ENCODE data around the gene SHISA6.
A peak's percentile ranks its signal among the peaks of the same experiment; 100 is the strongest.

SHISA6 gene

GRCh38 chr17:11363565-11364117, 122.6 kb downstream of the SHISA6 start:
- DNase-seq: no peak

DNA sequence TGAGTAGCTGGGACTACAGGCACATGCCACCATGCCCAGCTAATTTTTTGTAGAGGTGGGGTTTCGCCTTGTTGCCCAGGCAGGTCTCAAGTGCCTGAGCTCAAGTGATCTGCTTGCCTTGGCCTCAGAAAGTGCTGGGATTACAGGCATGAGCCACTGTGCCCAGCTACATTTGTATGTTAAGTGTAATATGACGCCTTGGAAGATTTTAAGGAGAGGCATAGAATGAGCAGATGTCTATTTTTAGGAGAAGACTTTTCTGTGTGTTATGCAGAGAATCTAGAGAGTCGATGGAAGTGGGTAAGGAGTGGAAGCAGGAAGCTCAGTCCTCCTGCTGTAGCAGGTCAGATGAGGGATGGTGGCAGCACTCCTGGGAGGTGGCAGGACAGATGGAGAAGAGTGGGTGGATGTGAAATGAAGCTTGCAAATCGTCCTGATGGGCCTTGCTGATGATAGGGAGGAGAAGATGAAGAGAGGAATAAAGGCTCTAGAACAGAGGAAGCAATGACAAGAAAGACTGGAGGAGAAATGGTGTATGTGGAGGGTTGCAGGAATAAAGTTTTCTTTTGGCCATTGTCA, 125.3 kb downstream of the SHISA6 start:
- no peak for DNase-seq

DNA sequence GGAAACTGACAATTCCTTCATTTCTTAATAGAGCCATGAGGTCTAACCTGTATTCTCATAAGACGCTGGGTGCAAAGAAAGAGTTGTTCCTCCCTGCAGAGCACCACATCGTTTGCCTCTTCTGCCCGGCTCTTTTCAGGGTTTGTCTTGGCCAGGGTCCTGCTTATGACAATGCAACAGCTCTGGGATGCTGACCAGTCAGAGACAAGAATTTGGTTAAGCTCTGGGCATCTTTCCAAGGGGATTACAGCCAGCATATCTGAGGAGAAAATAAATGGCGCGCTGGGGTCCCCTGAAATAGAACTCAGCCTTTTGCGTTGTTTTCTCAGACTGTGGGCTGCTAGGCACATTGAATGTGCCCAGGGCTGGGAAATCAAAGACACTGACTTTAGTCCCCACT, 128.6 kb downstream of the SHISA6 start:
- no peak for DNase-seq

DNA sequence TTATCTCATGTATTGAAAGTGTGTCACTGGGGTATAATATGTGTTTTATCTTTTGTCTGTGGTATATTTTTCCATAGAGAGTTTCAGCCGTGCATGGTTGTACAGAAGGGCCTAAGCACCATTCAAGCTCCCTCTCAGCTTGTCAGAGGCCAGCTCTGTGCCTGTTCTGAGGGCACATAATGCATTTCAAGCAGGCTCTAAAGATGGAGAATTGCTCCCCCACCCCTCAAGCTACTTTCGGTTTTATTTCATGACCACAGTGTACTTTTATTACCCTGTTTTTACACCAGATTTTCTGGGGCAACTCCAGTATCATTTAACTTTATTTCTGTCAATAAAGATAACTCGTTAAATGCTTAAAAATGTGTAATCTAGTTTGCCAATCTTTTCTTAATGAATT, 131.7 kb downstream of the SHISA6 start:
- no peak for DNase-seq

DNA sequence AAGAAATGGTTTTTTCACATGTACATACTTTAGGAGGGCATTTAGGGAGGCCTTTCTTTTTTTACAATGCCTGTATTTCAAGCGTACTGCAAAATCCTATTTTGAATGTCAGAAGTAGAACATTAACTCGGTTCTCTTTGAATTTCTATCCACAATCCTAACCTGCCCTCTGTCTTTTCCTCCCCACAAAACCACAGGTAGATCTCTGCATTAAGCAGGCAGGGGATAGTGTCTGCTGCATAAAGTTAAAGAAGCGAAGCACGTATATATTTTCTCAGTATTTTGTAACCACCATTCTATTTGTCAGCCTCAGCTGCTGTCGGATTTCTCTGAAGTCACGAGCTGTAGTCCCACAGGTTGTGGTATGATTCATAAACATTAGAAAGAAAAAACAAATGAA, 137.5 kb downstream of the SHISA6 start:
- DNase-seq: no peak

DNA sequence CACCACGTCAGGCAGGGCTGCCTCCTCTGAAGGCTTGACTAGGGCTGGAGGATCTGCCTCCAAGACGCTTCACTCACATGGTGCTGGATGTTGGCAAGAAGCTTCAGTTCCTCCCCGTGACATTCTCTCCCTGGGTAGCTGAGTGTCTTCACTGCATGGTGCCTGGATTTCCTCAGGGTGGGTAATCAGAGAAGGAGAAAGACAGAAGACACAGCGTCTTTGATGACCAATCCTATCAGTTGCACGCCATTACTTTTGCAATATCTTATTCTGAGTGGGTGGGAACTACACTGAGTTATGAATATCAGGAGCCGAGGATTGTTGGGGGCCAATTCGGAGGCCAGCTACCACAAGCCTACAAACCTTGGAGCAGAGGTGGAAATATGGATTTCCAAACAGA, 139.7 kb downstream of the SHISA6 start:
- DNase-seq: no peak

DNA sequence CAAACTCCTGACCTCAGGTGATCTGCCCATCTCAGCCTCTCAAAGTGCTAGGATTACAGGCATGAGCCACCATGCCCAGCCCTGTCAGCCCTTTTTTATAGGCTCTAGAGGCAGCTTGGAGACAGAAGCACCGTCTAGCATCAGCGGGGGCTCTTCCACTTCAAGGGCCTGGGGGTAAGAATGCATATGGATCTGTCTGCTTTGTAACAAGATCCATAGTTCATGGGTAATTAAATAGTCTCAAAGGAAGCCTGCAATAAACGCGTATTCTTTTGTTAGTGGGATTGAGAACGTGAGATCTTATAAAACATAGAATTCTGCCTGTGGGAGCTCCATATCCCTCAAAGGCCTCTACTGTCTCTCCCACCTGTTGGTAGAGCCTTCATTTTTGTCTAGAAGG, 142.1 kb downstream of the SHISA6 start:
- DNase-seq: no peak

DNA sequence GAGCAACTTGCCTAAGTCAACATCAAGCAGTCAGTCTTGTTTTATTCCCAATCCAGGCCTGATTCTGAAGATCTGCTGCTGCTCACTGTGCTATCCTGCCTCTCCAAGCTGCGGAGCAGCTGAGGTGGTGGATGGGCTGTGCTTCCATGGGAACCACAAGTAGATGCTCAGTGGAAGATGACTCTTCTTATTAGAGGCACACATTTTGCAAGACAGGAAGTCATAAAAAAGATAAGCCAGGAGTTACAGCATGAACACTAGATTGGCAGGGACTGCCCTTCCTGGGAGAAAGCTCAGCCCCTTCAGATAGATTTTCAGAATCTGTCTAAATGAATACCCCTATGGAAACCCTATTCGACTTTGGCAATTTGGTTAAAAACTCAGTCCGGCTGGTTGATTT, 143.1 kb downstream of the SHISA6 start:
- DNase-seq: no peak

GRCh38 chr17:11387610-11388009, 146.6 kb downstream of the SHISA6 start:
- no peak for DNase-seq

DNA sequence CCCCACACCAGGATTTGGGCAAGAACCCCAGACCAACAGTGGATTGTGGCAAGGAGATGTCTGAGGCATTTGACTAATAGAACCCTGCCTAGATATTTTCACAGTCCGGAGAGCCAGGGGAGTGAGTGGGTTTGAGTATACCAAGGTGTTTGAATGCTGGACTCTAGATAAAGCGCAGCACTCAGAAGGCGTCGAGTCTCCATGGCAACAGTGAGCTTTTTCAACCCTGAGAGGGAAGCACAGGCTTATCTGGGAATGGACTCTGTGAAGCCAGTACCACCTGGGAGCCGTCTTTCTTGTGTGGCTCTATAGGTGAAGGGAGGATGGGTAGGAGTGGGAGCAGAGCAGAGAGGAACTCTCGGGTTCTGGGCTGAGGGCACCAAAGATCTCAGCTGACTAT, 147.0 kb downstream of the SHISA6 start:
- DNase-seq: no peak

DNA sequence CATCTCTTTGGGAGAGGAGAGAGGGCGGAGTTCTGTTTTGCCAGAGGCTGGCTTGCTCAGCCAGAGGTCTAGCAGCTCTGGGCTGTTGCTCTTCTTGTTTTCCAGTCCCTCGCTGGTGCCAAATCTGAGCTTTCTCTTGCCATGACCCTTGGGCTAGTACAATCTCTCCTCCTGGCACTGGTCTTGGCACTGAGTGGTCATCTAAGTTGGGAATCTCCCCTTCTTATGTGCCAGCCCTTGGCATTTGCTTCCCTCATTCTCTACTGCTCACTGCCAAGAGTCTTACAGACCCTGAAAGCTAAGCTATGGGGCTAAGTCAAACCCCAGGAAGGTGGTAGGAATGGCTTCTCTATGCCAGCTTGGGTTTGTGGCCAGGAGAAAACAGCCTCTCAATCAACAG, 148.6 kb downstream of the SHISA6 start:
- no peak for DNase-seq

GRCh38 chr17:11391134-11391533, 150.1 kb downstream of the SHISA6 start:
- DNase-seq: no peak

DNA sequence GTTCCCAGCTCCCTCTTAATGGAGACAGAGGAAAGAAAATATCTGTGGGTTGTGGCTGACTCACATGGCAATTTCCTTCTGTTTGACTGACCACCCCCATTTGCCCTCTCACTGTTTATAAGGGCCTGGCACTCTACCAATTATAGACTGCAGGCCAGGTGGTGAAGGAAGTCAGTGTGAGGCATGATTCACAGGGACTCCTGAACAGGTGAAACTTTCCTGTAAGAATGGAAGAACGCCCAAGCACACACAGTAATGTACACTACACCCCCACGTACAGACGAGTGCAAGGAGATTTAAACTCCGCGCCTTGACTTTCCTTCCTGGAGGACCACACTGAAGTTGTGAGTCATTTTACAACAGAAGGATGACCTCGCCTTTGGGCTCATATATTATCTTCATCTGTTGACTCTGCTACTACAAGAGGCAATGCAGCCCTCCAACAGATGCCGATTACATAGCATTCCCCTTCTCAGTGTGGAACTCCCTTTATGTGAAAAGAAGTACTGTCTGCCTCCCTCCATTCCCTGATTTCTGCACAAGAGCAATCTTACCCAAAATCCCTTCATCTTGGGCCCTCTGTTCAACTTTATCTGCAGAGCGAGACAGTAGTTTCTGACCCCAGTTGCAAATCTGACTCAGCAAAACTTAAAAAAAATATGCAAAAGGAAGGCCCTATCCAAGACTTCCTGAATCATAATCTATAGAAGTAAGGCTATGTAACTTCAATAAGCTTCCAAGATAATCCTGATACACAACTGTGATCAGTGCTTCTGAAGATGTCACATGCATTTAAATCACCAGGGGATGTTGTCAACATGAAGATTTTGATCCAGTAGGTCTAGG, 163.6 kb downstream of the SHISA6 start:
- no peak for DNase-seq

- no peak for DNase-seq
Measured at GRCh38 chr17:11406716-11407115, 165.7 kb downstream of the SHISA6 start.

DNA sequence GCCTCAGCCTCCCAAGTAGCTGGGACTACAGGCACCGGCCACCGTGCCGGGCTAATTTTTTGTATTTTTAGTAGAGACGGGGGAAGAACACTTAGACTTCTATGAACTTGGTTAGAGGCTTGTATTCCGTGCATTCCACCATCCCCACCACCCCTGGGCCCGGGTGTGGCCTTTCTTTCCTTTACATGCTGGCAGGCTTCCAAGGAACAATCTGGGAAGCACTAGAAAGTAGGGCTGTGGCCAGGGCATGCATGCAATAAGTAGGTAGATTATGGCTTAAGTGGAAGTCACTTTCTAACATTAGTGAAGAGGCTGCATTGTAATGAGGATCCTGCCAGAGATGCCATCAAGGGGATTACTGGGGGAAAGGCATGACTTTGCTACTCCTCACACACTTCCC, 171.6 kb downstream of the SHISA6 start:
- DNase-seq: no peak

GRCh38 chr17:11418342-11418741, 177.3 kb downstream of the SHISA6 start:
- no peak for DNase-seq

- DNase-seq: no peak
Measured at GRCh38 chr17:11430751-11431150, 189.7 kb downstream of the SHISA6 start.

DNA sequence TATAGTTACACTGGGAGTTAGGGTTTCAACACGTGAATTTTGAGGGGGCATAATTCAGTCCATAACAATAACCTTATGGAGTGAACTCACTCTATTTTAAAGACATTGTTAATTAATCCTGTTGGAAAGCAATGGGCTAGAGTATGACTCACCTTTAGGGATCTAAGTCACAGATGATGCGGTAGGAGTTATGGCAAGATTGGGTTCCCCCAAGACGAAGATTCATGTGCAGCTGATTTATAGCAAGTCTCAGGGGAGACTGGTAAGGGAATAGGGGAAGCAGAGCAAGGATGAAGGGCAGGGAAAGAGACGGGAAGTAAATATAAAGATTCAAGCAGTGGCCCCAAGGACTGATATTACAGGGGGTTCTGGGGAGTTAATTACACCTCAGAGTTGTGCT, 197.7 kb downstream of the SHISA6 start:
- DNase-seq: no peak

DNA sequence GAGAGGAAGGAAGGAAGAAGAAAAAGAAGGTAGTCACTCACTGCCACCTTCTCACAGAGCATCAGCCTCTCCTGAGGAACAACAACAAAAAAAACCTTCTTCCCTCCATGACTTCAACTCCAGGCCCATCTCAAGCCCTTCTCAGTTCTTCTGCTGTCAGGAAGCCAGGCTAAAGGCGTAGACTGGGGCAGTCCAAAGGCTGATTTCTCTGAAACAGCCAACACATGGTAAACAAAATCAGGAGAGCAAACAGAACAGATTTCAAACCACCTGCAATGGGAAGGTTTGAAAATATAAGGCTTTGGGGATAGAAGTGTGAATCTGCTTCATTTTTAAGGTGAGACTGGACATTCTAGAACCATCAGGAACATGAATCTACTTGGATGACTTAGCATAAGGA, 200.0 kb downstream of the SHISA6 start:
- no peak for DNase-seq

- no peak for DNase-seq
Measured at GRCh38 chr17:11446316-11446715, 205.3 kb downstream of the SHISA6 start.

DNA sequence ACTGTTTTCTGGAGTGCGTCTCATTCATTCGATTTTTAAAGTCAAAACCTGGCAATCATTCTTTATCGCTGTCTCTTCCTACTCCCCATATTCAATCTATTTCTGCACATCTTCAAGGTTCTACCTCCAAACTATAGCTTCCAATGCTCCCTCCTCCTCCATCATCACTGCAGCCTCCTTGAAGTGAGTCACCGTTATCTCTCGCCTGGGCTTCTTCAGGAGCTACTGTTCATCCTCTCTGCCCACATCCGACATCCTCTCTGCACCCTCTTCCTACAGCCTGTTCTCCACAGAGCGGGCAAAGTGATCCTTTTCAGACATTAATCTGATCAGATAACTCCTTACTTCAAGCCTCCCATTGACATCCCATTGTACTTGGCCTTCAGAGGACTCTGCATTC, 213.1 kb downstream of the SHISA6 start:
- DNase-seq: no peak

GRCh38 chr17:11458279-11458678, 217.3 kb downstream of the SHISA6 start:
- DNase-seq: peak; percentile 30

DNA sequence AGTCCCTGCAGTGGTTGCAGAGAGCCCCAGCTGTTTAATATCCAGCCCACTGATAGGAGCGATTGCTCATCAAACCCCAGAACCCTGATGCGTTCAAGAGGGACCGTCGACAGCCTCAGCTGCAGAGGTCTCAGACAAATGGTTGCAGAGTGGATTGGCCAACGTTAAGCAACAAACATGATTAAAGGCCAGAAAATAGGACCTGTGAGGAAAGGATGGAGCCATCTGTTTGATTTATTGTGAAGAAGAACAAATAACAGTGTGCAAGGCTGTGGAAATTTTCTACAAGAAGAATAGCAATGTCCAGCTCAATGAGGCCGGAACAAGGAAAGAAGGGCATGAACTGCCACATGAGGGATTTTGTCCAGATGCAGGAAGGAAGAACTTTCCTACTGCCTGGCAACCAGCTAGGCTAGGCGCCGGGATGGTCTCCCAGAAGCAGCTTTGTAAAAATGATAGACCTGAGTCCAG, 218.9 kb downstream of the SHISA6 start:
- no peak for DNase-seq

- no peak for DNase-seq
Measured at GRCh38 chr17:11461993-11462548, 221.1 kb downstream of the SHISA6 start.

Measured in retina (tissue), 1 donor.